Measurements from ENCODE around the gene PBLD. TPM values are rescaled to one million over a fixed set of nuclear protein-coding genes. Genes with fewer than 3 reads are reported as not detected.
A peak's percentile ranks its signal among the peaks of the same experiment; 100 is the strongest.

The PBLD gene
- total RNA-seq, 1 experiment from 2014 or later, result 2.4 TPM

DNA sequence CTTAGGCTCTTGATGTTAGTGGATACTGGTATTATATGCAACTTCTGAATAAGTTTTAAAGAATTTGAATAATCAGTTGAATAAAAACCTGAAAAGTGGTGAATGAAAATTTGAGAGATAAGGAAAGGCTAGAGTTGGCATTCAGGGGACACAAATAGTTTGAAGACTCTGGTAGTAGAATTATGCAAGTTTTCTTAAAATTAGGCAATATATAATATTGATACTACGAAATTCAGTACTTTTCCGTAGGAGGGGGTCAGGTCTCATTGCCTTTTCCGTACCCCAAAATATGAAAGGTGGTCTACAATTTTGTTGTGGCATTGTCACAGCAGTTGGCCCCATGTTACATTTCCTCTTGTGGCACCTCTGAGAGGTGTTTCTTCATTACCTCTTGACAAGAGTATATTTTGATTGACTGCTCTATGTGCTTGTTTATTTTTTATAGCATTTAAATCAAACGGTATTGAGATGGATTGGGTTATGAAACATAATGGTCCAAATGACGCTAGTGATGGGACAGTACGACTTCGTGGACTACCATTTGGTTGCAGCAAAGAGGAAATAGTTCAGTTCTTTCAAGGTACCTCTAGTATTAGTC lies 4.1 kb upstream of the PBLD start:
- CTCF ChIA-PET, result no interaction called here
- H3K27ac Mint-ChIP-seq, result peak overlapping the region; percentile 87

DNA sequence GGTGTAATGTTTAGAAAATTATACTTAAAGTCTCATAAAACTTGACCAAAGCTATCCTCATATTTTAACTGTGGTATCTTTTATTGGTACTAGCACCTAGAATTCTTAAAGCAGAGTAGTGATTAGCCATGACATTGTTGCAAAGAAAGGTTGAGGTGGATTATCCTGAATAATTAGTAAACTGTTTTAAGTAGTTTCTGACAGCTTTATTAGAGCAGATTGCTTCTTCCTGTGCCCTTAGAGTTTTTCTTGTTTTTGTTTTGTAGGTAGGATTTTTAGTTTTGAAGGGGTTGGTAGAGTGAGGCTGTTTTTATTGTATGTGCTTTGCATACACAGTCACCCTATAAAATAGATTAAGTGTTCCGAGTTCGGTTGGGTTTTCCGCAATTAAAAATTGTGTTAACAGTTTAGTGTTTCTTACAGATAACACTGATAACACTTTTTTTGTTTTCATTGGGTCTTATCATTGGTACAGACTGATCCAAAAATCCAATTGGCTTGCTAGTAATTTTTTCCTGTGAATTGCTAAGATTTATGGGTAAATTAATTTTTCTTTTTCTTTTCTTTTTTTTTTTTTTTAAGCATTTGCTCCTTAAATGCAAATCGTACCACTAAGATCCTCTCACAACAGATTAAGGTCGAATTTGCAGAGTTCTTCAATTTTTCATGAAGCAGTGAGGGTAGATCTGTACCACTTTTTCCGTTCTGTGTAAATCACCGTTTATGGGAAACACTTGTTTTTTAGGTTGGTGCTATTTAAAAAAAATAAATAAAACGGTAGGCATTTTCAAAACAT lies 2.1 kb upstream of the PBLD start:
- ChIA-PET POLR2A (interaction anchor here (0.8 to 1.0 kb wide), 2 partner anchors 11 to 216 kb away, joined by 3 to 4 read pairs; no protein-coding TSS in a partner anchor), CTCF (interaction anchor here (1.1 to 1.5 kb wide), 2 partner anchors 14 to 122 kb away, joined by 6 to 7 read pairs; no protein-coding TSS in a partner anchor)
- Mint-ChIP-seq H3K36me3 (peaks cover 55% of the 10 kb centered on the region), H3K27me3 (ENCODE audit: low read depth) (no peaks in the 10 kb centered on the region; the same call in 1 of the 2 replicates), H3K27ac (peak overlapping the region; percentile 55), H3K4me1 (peaks cover 42% of the 10 kb centered on the region), H3K4me3 (peak overlapping the region; percentile 99), H3K9me3 (no peaks in the 10 kb centered on the region)
- TF ChIP-seq, protein P1, sequence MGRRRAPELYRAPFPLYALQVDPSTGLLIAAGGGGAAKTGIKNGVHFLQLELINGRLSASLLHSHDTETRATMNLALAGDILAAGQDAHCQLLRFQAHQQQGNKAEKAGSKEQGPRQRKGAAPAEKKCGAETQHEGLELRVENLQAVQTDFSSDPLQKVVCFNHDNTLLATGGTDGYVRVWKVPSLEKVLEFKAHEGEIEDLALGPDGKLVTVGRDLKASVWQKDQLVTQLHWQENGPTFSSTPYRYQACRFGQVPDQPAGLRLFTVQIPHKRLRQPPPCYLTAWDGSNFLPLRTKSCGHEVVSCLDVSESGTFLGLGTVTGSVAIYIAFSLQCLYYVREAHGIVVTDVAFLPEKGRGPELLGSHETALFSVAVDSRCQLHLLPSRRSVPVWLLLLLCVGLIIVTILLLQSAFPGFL (CRISPR knock-in tag; IDR thresholded peaks at IDR 0.05; ENCODE audit: borderline replicate concordance), result no peak
- no peak for TF ChIP-seq EMX1 (CRISPR knock-in tag; IDR thresholded peaks at IDR 0.05)
- ATAC-seq (no peak), DNase-seq (ENCODE audit: low spot score) (no peak)

More for the DNA sequence above, 4.1 kb upstream of the PBLD start:
- POLR2A ChIA-PET, result no interaction called here
- Mint-ChIP-seq H3K4me1 (peaks cover 37% of the 10 kb centered on the region), H3K27me3 (ENCODE audit: low read depth) (no peaks in the 10 kb centered on the region), H3K4me3 (peak overlapping the region; percentile 56), H3K36me3 (peaks cover 75% of the 10 kb centered on the region), H3K9me3 (no peaks in the 10 kb centered on the region)
- TF ChIP-seq TCF7 (CRISPR knock-in tag; IDR thresholded peaks at IDR 0.05; ENCODE audit: low read depth), result no peak
- no peak for TF ChIP-seq GRHL2 (CRISPR knock-in tag; IDR thresholded peaks at IDR 0.05; ENCODE audit: insufficient replicate concordance, severe bottlenecking)
- no peak for TF ChIP-seq OVOL2 (CRISPR knock-in tag; IDR thresholded peaks at IDR 0.05; ENCODE audit: borderline replicate concordance)
- DNase-seq (ENCODE audit: low spot score), result no peak
- no peak for ATAC-seq

DNA sequence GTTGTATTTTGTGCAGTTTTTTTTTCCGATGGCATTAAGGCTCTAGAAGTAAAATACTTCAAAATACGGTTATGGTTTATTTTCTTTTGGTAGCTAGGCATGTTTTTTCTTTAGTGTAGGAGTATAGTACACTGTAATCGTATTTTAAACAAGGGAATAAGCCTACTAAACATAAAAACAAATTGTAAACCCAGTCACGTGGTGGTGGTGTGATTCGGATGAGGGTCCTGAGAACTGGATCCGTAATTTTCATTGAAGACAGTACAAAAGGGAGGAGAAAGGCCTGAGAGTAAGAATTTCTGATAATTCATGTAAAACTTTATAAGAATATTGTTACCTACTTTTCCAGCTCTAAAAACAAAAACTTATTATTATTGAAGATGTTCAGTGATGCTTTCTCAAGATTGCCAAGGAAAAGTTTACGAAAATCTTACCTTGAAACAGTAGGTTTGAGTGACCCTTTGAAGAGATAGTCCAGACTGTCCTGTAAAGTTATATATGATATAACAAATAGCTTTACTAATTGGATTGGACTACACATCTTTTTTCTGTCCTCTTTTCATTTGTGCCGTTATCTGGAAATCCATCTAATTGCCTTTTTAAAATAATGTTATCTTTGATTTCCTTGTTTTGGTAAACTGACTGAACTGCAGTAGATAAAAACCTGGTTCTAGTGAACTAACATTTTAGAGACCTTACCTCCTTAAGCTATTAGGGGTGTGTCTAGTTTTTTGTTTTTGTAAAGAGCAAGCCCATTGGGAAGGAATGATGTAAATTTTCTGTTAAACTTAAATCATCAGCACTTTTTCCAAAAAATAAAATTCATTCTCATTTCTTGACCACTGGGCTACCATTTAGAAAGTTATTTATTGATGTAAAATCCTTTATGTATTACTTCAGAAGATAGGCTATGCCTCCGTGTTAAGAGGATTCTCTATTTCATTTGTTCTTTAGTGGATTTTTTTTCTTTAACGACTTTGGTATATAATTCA lies 1.0 kb upstream of the PBLD start:
- CTCF ChIA-PET, result interaction anchor here (1.2 to 2.1 kb wide), 3 partner anchors 15 to 121 kb away, joined by 5 to 16 read pairs (median 10); no protein-coding TSS in a partner anchor

DNA sequence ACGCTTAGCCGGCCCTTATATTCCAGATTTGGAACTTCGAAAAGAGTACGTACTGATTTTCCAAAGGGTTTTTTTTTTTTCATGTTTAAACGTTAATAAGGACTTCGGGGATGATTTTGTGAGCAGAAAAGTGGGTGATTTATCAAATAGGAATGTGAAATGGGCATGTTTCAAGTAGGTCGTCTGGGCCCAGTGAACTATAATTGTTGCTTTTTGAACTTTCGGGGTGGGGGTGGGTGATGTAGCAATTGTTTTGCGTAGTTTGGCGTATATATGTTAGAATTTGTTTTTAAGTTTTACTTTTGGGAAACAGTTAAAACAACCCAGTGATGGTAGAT lies 299 bp upstream of the PBLD start:
- H3K9me3 Mint-ChIP-seq, result no peaks in the 10 kb centered on the region

More for the DNA sequence above, 1.0 kb upstream of the PBLD start:
- no peak for TF ChIP-seq RORB (CRISPR knock-in tag; IDR thresholded peaks at IDR 0.05)
- TF ChIP-seq, protein P2, sequence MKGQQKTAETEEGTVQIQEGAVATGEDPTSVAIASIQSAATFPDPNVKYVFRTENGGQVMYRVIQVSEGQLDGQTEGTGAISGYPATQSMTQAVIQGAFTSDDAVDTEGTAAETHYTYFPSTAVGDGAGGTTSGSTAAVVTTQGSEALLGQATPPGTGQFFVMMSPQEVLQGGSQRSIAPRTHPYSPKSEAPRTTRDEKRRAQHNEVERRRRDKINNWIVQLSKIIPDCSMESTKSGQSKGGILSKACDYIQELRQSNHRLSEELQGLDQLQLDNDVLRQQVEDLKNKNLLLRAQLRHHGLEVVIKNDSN (CRISPR knock-in tag; IDR thresholded peaks at IDR 0.05), result peak; percentile 63; the same call in 1 of the 2 replicates
- TF ChIP-seq, protein P3, sequence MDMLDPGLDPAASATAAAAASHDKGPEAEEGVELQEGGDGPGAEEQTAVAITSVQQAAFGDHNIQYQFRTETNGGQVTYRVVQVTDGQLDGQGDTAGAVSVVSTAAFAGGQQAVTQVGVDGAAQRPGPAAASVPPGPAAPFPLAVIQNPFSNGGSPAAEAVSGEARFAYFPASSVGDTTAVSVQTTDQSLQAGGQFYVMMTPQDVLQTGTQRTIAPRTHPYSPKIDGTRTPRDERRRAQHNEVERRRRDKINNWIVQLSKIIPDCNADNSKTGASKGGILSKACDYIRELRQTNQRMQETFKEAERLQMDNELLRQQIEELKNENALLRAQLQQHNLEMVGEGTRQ (CRISPR knock-in tag; IDR thresholded peaks at IDR 0.05), result peak; percentile 67
- Mint-ChIP-seq H3K27ac (peak overlapping the region; percentile 99), H3K27me3 (ENCODE audit: low read depth) (no peaks in the 10 kb centered on the region; the same call in 1 of the 2 replicates), H3K4me1 (peaks cover 47% of the 10 kb centered on the region), H3K9me3 (no peaks in the 10 kb centered on the region), H3K36me3 (peaks cover 44% of the 10 kb centered on the region), H3K4me3 (peak overlapping the region; percentile 99)
- ATAC-seq (no peak), DNase-seq (ENCODE audit: low spot score) (no peak)
- POLR2A ChIA-PET, result interaction anchor here (1.1 to 4.6 kb wide), 5 partner anchors 11 to 110 kb away, joined by 3 to 42 read pairs (median 7); partner anchors contain the start of gene ATOH7

More for the DNA sequence above, 299 bp upstream of the PBLD start:
- peak overlapping the region; percentile 99 for H3K4me3 Mint-ChIP-seq
- ATAC-seq (no peak), DNase-seq (ENCODE audit: low spot score) (no peak)
- H3K36me3 Mint-ChIP-seq, result peaks cover 38% of the 10 kb centered on the region
- peaks cover 53% of the 10 kb centered on the region for H3K4me1 Mint-ChIP-seq
- H3K27ac Mint-ChIP-seq, result peak overlapping the region; percentile 99
- POLR2A ChIA-PET, result interaction anchor here (0.7 to 4.6 kb wide), 7 partner anchors 12 to 545 kb away, joined by 3 to 42 read pairs (median 7); partner anchors contain the start of gene ATOH7
- H3K27me3 Mint-ChIP-seq (ENCODE audit: low read depth), result no peaks in the 10 kb centered on the region; the same call in 1 of the 2 replicates
- CTCF ChIA-PET, result interaction anchor here (1.8 to 2.1 kb wide), 2 partner anchors 16 to 120 kb away, joined by 10 to 16 read pairs; no protein-coding TSS in a partner anchor
- no peak for TF ChIP-seq NFYB (CRISPR knock-in tag; conservative IDR thresholded peaks at IDR 0.05; ENCODE audit: low read depth)
- TF ChIP-seq, protein P4, sequence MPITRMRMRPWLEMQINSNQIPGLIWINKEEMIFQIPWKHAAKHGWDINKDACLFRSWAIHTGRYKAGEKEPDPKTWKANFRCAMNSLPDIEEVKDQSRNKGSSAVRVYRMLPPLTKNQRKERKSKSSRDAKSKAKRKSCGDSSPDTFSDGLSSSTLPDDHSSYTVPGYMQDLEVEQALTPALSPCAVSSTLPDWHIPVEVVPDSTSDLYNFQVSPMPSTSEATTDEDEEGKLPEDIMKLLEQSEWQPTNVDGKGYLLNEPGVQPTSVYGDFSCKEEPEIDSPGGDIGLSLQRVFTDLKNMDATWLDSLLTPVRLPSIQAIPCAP (CRISPR knock-in tag; IDR thresholded peaks at IDR 0.05), result no peak
- TF ChIP-seq, protein P5, sequence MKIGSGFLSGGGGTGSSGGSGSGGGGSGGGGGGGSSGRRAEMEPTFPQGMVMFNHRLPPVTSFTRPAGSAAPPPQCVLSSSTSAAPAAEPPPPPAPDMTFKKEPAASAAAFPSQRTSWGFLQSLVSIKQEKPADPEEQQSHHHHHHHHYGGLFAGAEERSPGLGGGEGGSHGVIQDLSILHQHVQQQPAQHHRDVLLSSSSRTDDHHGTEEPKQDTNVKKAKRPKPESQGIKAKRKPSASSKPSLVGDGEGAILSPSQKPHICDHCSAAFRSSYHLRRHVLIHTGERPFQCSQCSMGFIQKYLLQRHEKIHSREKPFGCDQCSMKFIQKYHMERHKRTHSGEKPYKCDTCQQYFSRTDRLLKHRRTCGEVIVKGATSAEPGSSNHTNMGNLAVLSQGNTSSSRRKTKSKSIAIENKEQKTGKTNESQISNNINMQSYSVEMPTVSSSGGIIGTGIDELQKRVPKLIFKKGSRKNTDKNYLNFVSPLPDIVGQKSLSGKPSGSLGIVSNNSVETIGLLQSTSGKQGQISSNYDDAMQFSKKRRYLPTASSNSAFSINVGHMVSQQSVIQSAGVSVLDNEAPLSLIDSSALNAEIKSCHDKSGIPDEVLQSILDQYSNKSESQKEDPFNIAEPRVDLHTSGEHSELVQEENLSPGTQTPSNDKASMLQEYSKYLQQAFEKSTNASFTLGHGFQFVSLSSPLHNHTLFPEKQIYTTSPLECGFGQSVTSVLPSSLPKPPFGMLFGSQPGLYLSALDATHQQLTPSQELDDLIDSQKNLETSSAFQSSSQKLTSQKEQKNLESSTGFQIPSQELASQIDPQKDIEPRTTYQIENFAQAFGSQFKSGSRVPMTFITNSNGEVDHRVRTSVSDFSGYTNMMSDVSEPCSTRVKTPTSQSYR (CRISPR knock-in tag; IDR thresholded peaks at IDR 0.05), result no peak
- TF ChIP-seq RORB (CRISPR knock-in tag; IDR thresholded peaks at IDR 0.05), result no peak

Measured in WTC11 (cell line).